Activated CD8-positive, alpha-beta memory T cell treated with anti-CD3 and anti-CD28 coated beads, Interleukin-2, amount 50 U/mL, for 1 hour (primary cell): ENCODE results near the gene ST7.

ENCODE experiments used
- DNase-seq: peaks from one replicate; pipeline ENCODE4 v3.0.0-alpha.2; 2020; ENCODE audit errors: extremely low read depth

ST7 gene

GRCh38 chr7:117065571-117066150, 112.4 kb downstream of the ST7 start:
- no peak for DNase-seq

GRCh38 chr7:117066668-117067067, 113.4 kb downstream of the ST7 start:
- DNase-seq = no peak

- no peak for DNase-seq
Measured at GRCh38 chr7:117067340-117067739, 114.0 kb downstream of the ST7 start.

- DNase-seq = no peak
Measured at GRCh38 chr7:117068511-117069145, 115.3 kb downstream of the ST7 start.

DNA sequence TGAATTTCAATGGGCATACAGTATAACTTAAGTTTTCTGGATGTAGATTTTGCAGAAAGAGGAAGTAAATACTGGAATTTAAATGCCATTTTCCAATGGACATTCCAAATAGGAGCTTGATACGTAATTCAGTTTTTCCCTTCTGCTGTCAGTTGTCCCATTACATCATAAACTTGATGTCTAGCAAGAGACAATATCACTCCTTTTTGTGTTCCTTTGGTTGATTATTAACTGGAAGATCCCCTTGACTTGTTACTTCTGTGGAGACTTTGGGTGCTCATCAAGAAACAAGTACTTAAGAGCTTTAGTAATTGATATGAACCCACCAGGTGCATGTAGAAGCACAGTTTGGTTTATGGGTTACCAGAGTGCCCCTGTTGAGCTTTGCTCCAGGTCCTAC, 116.1 kb downstream of the ST7 start:
- DNase-seq = no peak

- no peak for DNase-seq
Measured at GRCh38 chr7:117071551-117071950, 118.2 kb downstream of the ST7 start.

- no peak for DNase-seq
Measured at GRCh38 chr7:117072620-117073118, 119.4 kb downstream of the ST7 start.

GRCh38 chr7:117074378-117074777, 121.1 kb downstream of the ST7 start:
- DNase-seq = no peak

GRCh38 chr7:117075934-117076333, 122.6 kb downstream of the ST7 start:
- no peak for DNase-seq

- no peak for DNase-seq
Measured at GRCh38 chr7:117076426-117076943, 123.2 kb downstream of the ST7 start.

DNA sequence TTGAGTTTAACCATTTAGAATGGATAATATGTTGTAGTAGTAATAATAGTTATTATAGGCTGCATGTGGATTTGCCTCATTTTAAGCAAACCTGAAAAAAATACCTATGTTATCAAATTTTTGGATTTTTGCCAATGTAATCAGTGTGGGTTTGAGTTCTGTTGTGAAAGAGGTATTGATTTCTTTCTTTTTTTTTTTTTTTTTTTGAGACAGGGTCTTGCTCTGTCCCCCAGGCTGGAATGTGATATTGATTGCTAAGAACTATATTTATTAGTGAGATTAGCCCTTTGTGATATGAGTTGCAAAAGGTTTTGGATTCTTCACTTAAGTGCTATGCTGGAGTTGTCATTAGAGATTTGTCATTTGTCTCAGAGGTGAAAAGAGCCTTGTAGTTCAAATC, 124.4 kb downstream of the ST7 start:
- no peak for DNase-seq

GRCh38 chr7:117082647-117083046, 129.3 kb downstream of the ST7 start:
- DNase-seq = no peak

GRCh38 chr7:117083648-117084047, 130.3 kb downstream of the ST7 start:
- no peak for DNase-seq

- DNase-seq = no peak
Measured at GRCh38 chr7:117084286-117084685, 131.0 kb downstream of the ST7 start.

DNA sequence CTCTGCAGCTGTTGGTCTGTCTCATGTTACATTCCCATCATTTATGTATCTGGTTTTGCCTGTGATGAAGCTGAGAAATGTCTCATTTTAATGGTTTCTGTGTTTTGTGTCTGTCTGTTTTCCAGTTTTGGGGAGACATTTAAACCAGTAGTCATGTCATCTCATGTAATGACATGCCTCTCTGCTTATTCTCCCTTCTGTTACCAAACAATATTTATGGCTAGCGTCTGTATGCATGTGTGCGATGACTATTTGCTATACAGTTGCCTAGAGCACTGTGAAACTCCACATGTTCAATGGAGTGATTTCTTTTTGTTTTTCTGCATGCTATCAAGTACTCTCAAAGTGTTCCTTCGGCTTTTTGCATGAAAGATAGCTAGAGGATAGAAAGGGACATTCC, 132.0 kb downstream of the ST7 start:
- no peak for DNase-seq

- DNase-seq = no peak
Measured at GRCh38 chr7:117085769-117086463, 132.6 kb downstream of the ST7 start.

DNA sequence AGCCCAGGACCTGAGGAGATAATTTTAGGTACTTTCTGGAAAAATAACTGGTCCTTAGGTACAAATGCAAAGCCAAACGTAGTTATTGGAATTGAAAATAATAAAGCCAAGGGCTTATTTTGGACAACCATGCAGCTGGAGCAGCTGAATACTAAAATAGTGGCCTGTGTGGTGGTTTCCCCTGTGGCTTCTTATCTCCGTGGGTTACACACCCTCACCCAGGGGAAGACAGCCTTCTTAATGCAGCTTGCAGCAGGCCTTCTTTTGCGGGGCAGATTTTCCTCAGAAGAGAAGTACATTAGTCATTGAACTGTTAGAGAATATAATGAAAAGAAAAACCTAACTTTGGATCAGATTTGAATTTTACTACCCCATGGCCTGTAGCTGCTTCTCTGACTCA, 133.5 kb downstream of the ST7 start:
- DNase-seq = no peak

- no peak for DNase-seq
Measured at GRCh38 chr7:117087639-117088396, 134.5 kb downstream of the ST7 start.

- no peak for DNase-seq
Measured at GRCh38 chr7:117088623-117089194, 135.4 kb downstream of the ST7 start.

DNA sequence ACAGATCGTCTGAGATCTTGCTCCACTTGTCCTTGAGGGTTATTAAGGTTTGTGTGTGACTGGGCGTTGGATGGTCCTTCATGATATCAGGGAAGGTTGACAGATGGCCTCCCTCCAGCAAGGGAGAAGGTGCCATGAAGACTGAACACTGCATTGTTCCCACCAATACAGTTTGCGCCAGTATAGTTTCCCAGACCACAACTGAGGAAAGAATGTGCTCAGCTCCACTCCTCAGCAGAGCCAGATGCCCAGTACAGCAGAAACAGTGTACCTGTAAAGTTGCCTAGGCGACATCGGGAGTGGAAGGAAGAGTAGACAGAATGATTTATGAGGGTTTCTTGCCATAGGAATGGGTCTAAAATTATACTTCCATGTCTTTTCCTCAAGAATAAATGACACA, 137.5 kb downstream of the ST7 start:
- no peak for DNase-seq

GRCh38 chr7:117091721-117092120, 138.4 kb downstream of the ST7 start:
- no peak for DNase-seq

GRCh38 chr7:117092785-117093184, 139.5 kb downstream of the ST7 start:
- no peak for DNase-seq
